ENCODE measurements around the gene CDH4.

DNA sequence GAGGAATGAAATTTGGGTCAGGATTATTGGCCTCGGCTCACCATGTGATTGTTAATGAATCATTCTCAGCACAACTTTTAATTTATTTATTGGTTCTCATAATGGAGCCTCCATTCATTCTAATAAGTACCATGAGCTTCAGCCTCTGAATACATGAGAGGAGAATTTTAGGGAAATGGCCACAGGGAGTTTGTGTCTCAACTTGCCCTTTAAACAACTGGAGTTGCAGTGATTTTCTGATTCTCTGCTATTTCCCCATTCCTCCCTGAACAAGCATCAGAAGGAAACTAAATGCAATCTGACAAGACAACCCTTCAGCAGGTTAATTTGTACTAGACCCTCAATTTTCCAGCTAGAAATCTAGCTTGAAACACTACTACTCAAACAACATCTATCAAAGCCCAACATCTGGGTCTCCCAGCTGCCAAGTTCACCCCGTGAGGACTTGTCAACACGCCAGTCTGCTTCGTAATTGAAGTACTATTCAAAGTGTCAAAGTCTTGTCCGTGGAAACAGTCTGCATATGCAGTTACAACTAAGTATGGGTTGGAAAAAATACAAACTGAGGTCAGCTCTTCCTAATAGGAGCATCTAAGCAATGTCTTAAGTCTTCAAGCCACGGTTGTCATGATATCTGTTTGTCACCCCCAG, 235.4 kb downstream of the CDH4 start:
- TF ChIP-seq, protein P1, sequence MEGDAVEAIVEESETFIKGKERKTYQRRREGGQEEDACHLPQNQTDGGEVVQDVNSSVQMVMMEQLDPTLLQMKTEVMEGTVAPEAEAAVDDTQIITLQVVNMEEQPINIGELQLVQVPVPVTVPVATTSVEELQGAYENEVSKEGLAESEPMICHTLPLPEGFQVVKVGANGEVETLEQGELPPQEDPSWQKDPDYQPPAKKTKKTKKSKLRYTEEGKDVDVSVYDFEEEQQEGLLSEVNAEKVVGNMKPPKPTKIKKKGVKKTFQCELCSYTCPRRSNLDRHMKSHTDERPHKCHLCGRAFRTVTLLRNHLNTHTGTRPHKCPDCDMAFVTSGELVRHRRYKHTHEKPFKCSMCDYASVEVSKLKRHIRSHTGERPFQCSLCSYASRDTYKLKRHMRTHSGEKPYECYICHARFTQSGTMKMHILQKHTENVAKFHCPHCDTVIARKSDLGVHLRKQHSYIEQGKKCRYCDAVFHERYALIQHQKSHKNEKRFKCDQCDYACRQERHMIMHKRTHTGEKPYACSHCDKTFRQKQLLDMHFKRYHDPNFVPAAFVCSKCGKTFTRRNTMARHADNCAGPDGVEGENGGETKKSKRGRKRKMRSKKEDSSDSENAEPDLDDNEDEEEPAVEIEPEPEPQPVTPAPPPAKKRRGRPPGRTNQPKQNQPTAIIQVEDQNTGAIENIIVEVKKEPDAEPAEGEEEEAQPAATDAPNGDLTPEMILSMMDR (IDR thresholded peaks at IDR 0.05) = no peak
- TF ChIP-seq POLR2A (IDR thresholded peaks at IDR 0.05) = no peak
